H9 (cell line): ENCODE results near the gene DCST2. TPM values are rescaled to one million over a fixed set of nuclear protein-coding genes. Genes with fewer than 3 reads are reported as not detected.

Experiments used
- DNase-seq: peaks from one replicate; pipeline ENCODE4 v3.0.0-alpha.2; 2017
- H2AFZ ChIP-seq: one replicate; pipeline ENCODE4 v1.6.1; 2013; ENCODE audit warnings: mild to moderate bottlenecking, low read length, control low read depth, moderate library complexity
- H2AK5ac ChIP-seq: 2 replicates; pipeline ENCODE4 v1.6.1; 2013; ENCODE audit warnings: low read length, control low read depth, mixed read lengths; ENCODE audit not compliant: insufficient read length
- H2BK120ac ChIP-seq: one replicate; pipeline ENCODE4 v1.6.1; 2013; ENCODE audit warnings: low read depth, mild to moderate bottlenecking, low read length, control low read depth, inconsistent platforms; ENCODE audit not compliant: poor library complexity, severe bottlenecking
- H2BK12ac ChIP-seq: 2 replicates; pipeline ENCODE4 v1.6.1; 2013; ENCODE audit warnings: low read length, control low read depth, mixed read lengths, low read depth; ENCODE audit not compliant: insufficient read length
- H2BK15ac ChIP-seq: 2 replicates; pipeline ENCODE4 v1.6.1; 2013; ENCODE audit warnings: low read depth, low read length, control low read depth
- H2BK20ac ChIP-seq: one replicate; pipeline ENCODE4 v1.6.1; 2013; ENCODE audit warnings: low read depth, mild to moderate bottlenecking, low read length, control low read depth, inconsistent platforms; ENCODE audit not compliant: poor library complexity, severe bottlenecking
- H2BK5ac ChIP-seq: 2 replicates; pipeline ENCODE4 v1.6.1; 2013; ENCODE audit warnings: low read length, control low read depth, mixed read lengths; ENCODE audit not compliant: insufficient read length
- H3K14ac ChIP-seq: 2 replicates; pipeline ENCODE4 v1.6.1; 2013; ENCODE audit warnings: low read length, control low read depth; ENCODE audit not compliant: insufficient read depth
- H3K18ac ChIP-seq: 2 replicates; pipeline ENCODE4 v1.6.1; 2013; ENCODE audit warnings: low read depth, mild to moderate bottlenecking, mixed read lengths, low read length, control low read depth; ENCODE audit not compliant: insufficient read length
- H3K23ac ChIP-seq: 2 replicates; pipeline ENCODE4 v1.6.1; 2013; ENCODE audit warnings: low read length, control low read depth, mixed read lengths, low read depth; ENCODE audit not compliant: insufficient read length
- H3K23me2 ChIP-seq: 2 replicates; pipeline ENCODE4 v1.6.1; 2013; ENCODE audit warnings: low read depth, mild to moderate bottlenecking, mixed read lengths, low read length, control low read depth; ENCODE audit not compliant: insufficient read length, poor library complexity, severe bottlenecking
- H3K27ac ChIP-seq: 2 replicates; pipeline ENCODE4 v1.5.1; 2013; ENCODE audit warnings: low read length, control low read depth, mixed read lengths, low read depth; ENCODE audit not compliant: insufficient read length
- H3K27me3 ChIP-seq: 2 replicates; pipeline ENCODE4 v1.6.1; 2013; ENCODE audit warnings: low read length, control low read depth, inconsistent platforms; ENCODE audit not compliant: insufficient read depth
- H3K4ac ChIP-seq: 2 replicates; pipeline ENCODE4 v1.6.1; 2013; ENCODE audit warnings: low read depth, mild to moderate bottlenecking, control low read depth, inconsistent platforms, low read length, moderate library complexity
- H3K4me1 ChIP-seq: 2 replicates; pipeline ENCODE4 v1.6.1; 2013; ENCODE audit warnings: low read length, control low read depth, inconsistent platforms; ENCODE audit not compliant: insufficient read depth
- H3K4me2 ChIP-seq: 2 replicates; pipeline ENCODE4 v1.6.1; 2013; ENCODE audit warnings: low read length, control low read depth, mixed read lengths; ENCODE audit not compliant: insufficient read length, insufficient read depth
- H3K56ac ChIP-seq: 2 replicates; pipeline ENCODE4 v1.6.1; 2013; ENCODE audit warnings: low read depth, mild to moderate bottlenecking, mixed read lengths, low read length, control low read depth; ENCODE audit not compliant: insufficient read length
- H3K79me1 ChIP-seq: 2 replicates; pipeline ENCODE4 v1.6.1; 2013; ENCODE audit warnings: low read depth, mild to moderate bottlenecking, moderate library complexity, low read length, control low read depth, inconsistent platforms; ENCODE audit not compliant: insufficient read depth, poor library complexity, severe bottlenecking
- H3K79me2 ChIP-seq: 2 replicates; pipeline ENCODE4 v1.6.1; 2013; ENCODE audit warnings: low read length, control low read depth, inconsistent platforms; ENCODE audit not compliant: insufficient read depth
- H3K9ac ChIP-seq: 2 replicates; pipeline ENCODE4 v1.6.1; 2013; ENCODE audit warnings: low read length, control low read depth, mixed read lengths; ENCODE audit not compliant: insufficient read length; ENCODE audit errors: extremely low read depth
- H3K9me3 ChIP-seq: one replicate; pipeline ENCODE4 v1.6.1; 2013; ENCODE audit warnings: low read depth, low read length, inconsistent platforms; ENCODE audit not compliant: control insufficient read depth
- H3T11ph ChIP-seq: one replicate; pipeline ENCODE4 v1.6.1; 2013; ENCODE audit warnings: mild to moderate bottlenecking, low read length, control low read depth, inconsistent platforms
- H4K20me1 ChIP-seq: one replicate; pipeline ENCODE4 v1.6.1; 2013; ENCODE audit not compliant: control insufficient read depth, insufficient read length, insufficient read depth
- H4K5ac ChIP-seq: 2 replicates; pipeline ENCODE4 v1.6.1; 2013; ENCODE audit warnings: low read depth, mild to moderate bottlenecking, mixed read lengths, low read length, control low read depth; ENCODE audit not compliant: insufficient read length
- H4K8ac ChIP-seq: replicated peaks from 2 replicates; pipeline ENCODE4 v1.6.1; 2013; ENCODE audit warnings: low read length, control low read depth, mixed read lengths, low read depth; ENCODE audit not compliant: insufficient read length
- H4K91ac ChIP-seq: 2 replicates; pipeline ENCODE4 v1.6.1; 2013; ENCODE audit warnings: low read depth, mild to moderate bottlenecking, moderate library complexity, mixed read lengths, low read length, control low read depth; ENCODE audit not compliant: insufficient read length
- H3K27ac Mint-ChIP-seq, 3 experiments: 2 replicates in 2 of 3; 3 replicates in 1 of 3; pipeline ENCODE4 v1.8.0; 2020 to 2021; ENCODE audit warnings: mixed read lengths in 3 of 3, mild to moderate bottlenecking in 1 of 3, moderate library complexity in 1 of 3
- H3K27me3 Mint-ChIP-seq: 2 replicates; pipeline ENCODE4 v1.8.0; 2021; ENCODE audit warnings: low read depth, mild to moderate bottlenecking, moderate library complexity, mixed read lengths
- H3K36me3 Mint-ChIP-seq, 3 experiments: 2 replicates in 2 of 3; 3 replicates in 1 of 3; pipeline ENCODE4 v1.8.0; 2020 to 2021; ENCODE audit warnings: low read depth in 3 of 3, mixed read lengths in 3 of 3; ENCODE audit not compliant: insufficient read depth in 1 of 3
- H3K4me1 Mint-ChIP-seq, 2 experiments: 2 replicates each; pipeline ENCODE4 v1.8.0; 2020; ENCODE audit warnings: mixed read lengths in 2 of 2
- H3K4me3 Mint-ChIP-seq, 2 experiments: 2 replicates in 1 of 2; 3 replicates in 1 of 2; pipeline ENCODE4 v1.8.0; 2020 to 2021; ENCODE audit warnings: mild to moderate bottlenecking in 2 of 2, mixed read lengths in 2 of 2, moderate library complexity in 1 of 2
- H3K9me3 Mint-ChIP-seq, 2 experiments: 2 replicates in 1 of 2; 3 replicates in 1 of 2; pipeline ENCODE4 v1.8.0; 2020; ENCODE audit warnings: mild to moderate bottlenecking in 2 of 2, mixed read lengths in 2 of 2, moderate library complexity in 1 of 2
- CTCF ChIP-seq: fragments of 200-600 bp; sonication (generic); conservative IDR thresholded peaks from 3 replicates; pipeline ENCODE4 v1.8.0; 2021; ENCODE audit warnings: antibody characterized with exemption, mild to moderate bottlenecking
- WGBS: extraction: QIAGEN DNeasy Blood & Tissue Kit; methylation state at CpG from one replicate; pipeline ENCODE4 v1.1.7; 2013; ENCODE audit warnings: missing lambda C conversion rate, low lambda C conversion rate, mixed read lengths; ENCODE audit not compliant: insufficient read length; ENCODE audit errors: extremely low coverage; 5-methylcytosine and 5-hydroxymethylcytosine counted together
- total RNA-seq: library from RNA; stranded (reverse); gene quantifications from 2 replicates; pipeline ENCODE4 v1.2.1, GENCODE V29; 2021

Gene DCST2
- total RNA-seq, 1 experiment from 2014 or later, result 0.35 TPM

GRCh38 chr1:154992721-154993571 lies 40.6 kb downstream of the DCST2 start:
- Histone ChIP-seq H3K4me1 (no peaks in the 10 kb centered on the region; the same call in 1 of the 2 replicates), H3K14ac (no peak overlapping the region; the same call in 1 of the 2 replicates), H3K27ac (no peak overlapping the region), H4K5ac (no peak overlapping the region), H3K9me3 (no peaks in the 10 kb centered on the region), H3K4ac (no peak overlapping the region), H2AK5ac (no peak overlapping the region), H3T11ph (no peak overlapping the region), H3K56ac (no peak overlapping the region), H3K79me1 (peaks cover 1% of the 10 kb centered on the region), H2BK5ac (no peak overlapping the region), H3K4me2 (no peak overlapping the region), H2BK120ac (no peak overlapping the region), H3K79me2 (no peaks in the 10 kb centered on the region), H3K9ac (no peak overlapping the region), H4K91ac (no peak overlapping the region), H4K8ac (no peak overlapping the region), H3K18ac (no peak overlapping the region), H3K23me2 (no peaks in the 10 kb centered on the region), H2BK15ac (no peak overlapping the region), H3K27me3 (no peaks in the 10 kb centered on the region), H2BK12ac (no peak overlapping the region), H2BK20ac (no peak overlapping the region), H4K20me1 (no peaks in the 10 kb centered on the region), H2AFZ (no peak overlapping the region), H3K23ac (no peak overlapping the region)
- DNase-seq, result peak; percentile 62
- Mint-ChIP-seq H3K4me3 (no peak overlapping the region), H3K27ac (peak overlapping the region; percentile 53 to 80 (median 65); a peak in 4 of 7 replicates), H3K27me3 (peaks cover 3% of the 10 kb centered on the region), H3K9me3 (no peaks in the 10 kb centered on the region; a peak in 1 of 5 replicates), H3K4me1 (peaks cover 8 to 15% of the 10 kb centered on the region in 2 experiments; a peak in 3 of 4 replicates), H3K36me3 (peaks cover 24 to 36% (median 33%) of the 10 kb centered on the region in 3 experiments)
- peak; percentile 44; the same call in 2 of the 3 replicates for TF ChIP-seq CTCF
- WGBS, result no CpG with 5 or more reads among the region's 14 CpGs
